ENCODE data around the gene PPP1R13B.

The PPP1R13B gene

GRCh38 chr14:103728721-103729120 is 118.7 kb downstream of the PPP1R13B start:
- DNase-seq = no peak

GRCh38 chr14:103728141-103728540 is 119.2 kb downstream of the PPP1R13B start:
- no peak for DNase-seq

GRCh38 chr14:103727313-103727980 is 119.9 kb downstream of the PPP1R13B start:
- no peak for DNase-seq

GRCh38 chr14:103726474-103726873 is 120.9 kb downstream of the PPP1R13B start:
- no peak for DNase-seq

- no peak for DNase-seq
Observed at GRCh38 chr14:103725739-103726395, 121.5 kb downstream of the PPP1R13B start.

- DNase-seq = no peak
Observed at GRCh38 chr14:103725001-103725682, 122.2 kb downstream of the PPP1R13B start.

- DNase-seq = no peak
Observed at GRCh38 chr14:103724116-103724515, 123.3 kb downstream of the PPP1R13B start.

- no peak for DNase-seq
Observed at GRCh38 chr14:103723748-103724081, 123.7 kb downstream of the PPP1R13B start.

GRCh38 chr14:103721334-103722120 is 125.8 kb downstream of the PPP1R13B start:
- no peak for DNase-seq

- DNase-seq = no peak
Observed at GRCh38 chr14:103719751-103720150, 127.6 kb downstream of the PPP1R13B start.

- no peak for DNase-seq
Observed at GRCh38 chr14:103718572-103718971, 128.8 kb downstream of the PPP1R13B start.

- no peak for DNase-seq
Observed at GRCh38 chr14:103716899-103717411, 130.4 kb downstream of the PPP1R13B start.

- DNase-seq = peak; percentile 49
Observed at GRCh38 chr14:103716091-103716801, 131.1 kb downstream of the PPP1R13B start.

GRCh38 chr14:103715052-103716000 is 132.0 kb downstream of the PPP1R13B start, which contains the start of the genes XRCC3 and ZFYVE21:
Gene XRCC3 (minus strand): TSS chr14:103715451. CDS start chr14:103711087, 4,364 bp downstream.
Gene ZFYVE21 (plus strand): TSS chr14:103715810. CDS start chr14:103715842, 32 bp downstream.
- peak; percentile 100 for DNase-seq

- DNase-seq = no peak
Observed at GRCh38 chr14:103714063-103714724, 133.2 kb downstream of the PPP1R13B start.

- DNase-seq = no peak
Observed at GRCh38 chr14:103713304-103714062, 133.9 kb downstream of the PPP1R13B start.

GRCh38 chr14:103712633-103713247 is 134.6 kb downstream of the PPP1R13B start:
- no peak for DNase-seq

GRCh38 chr14:103711516-103712431 is 135.6 kb downstream of the PPP1R13B start:
- DNase-seq = no peak
